ENCODE results near the gene KLHL1.

Gene KLHL1

GRCh38 chr13:69706807-69707206 is 401.4 kb downstream of the KLHL1 start:
- TF ChIP-seq CTCF (IDR thresholded peaks at IDR 0.05; ENCODE audit: insufficient read depth, low read length, missing control alignments), result no peak
- ChIA-PET CTCF (no interaction called here), POLR2A (no interaction called here)
- no peak overlapping the region for H3K4me3 ChIP-seq (ENCODE audit: low read depth, low read length)
- DNase-seq (ENCODE audit: low read depth, low spot score), result no peak

- POLR2A ChIA-PET, result no interaction called here
- CTCF ChIA-PET, result no interaction called here
- H3K4me3 ChIP-seq (ENCODE audit: low read depth, low read length), result no peak overlapping the region
- no peak for DNase-seq (ENCODE audit: low read depth, low spot score)
- no peak for TF ChIP-seq CTCF (IDR thresholded peaks at IDR 0.05; ENCODE audit: insufficient read depth, low read length, missing control alignments)
These were observed 403.9 kb downstream of the KLHL1 start for GRCh38 chr13:69704311-69704710.

GRCh38 chr13:69690999-69691398 is 417.3 kb downstream of the KLHL1 start:
- no peak for TF ChIP-seq CTCF (IDR thresholded peaks at IDR 0.05; ENCODE audit: insufficient read depth, low read length, missing control alignments)
- POLR2A ChIA-PET, result no interaction called here
- DNase-seq (ENCODE audit: low read depth, low spot score), result no peak
- no peak overlapping the region for H3K4me3 ChIP-seq (ENCODE audit: low read depth, low read length)
- CTCF ChIA-PET, result no interaction called here

GRCh38 chr13:69683921-69684686 is 424.1 kb downstream of the KLHL1 start:
- POLR2A ChIA-PET, result no interaction called here
- CTCF ChIA-PET, result no interaction called here
- TF ChIP-seq CTCF (IDR thresholded peaks at IDR 0.05; ENCODE audit: insufficient read depth, low read length, missing control alignments), result no peak
- no peak overlapping the region for H3K4me3 ChIP-seq (ENCODE audit: low read depth, low read length)
- DNase-seq (ENCODE audit: low read depth, low spot score), result no peak

GRCh38 chr13:69681722-69682121 is 426.5 kb downstream of the KLHL1 start:
- POLR2A ChIA-PET, result no interaction called here
- no peak for TF ChIP-seq CTCF (IDR thresholded peaks at IDR 0.05; ENCODE audit: insufficient read depth, low read length, missing control alignments)
- CTCF ChIA-PET, result no interaction called here
- H3K4me3 ChIP-seq (ENCODE audit: low read depth, low read length), result no peak overlapping the region
- no peak for DNase-seq (ENCODE audit: low read depth, low spot score)

- DNase-seq (ENCODE audit: low read depth, low spot score), result no peak
- no peak overlapping the region for H3K4me3 ChIP-seq (ENCODE audit: low read depth, low read length)
- ChIA-PET POLR2A (no interaction called here), CTCF (no interaction called here)
- no peak for TF ChIP-seq CTCF (IDR thresholded peaks at IDR 0.05; ENCODE audit: insufficient read depth, low read length, missing control alignments)
These were observed 430.9 kb downstream of the KLHL1 start for GRCh38 chr13:69677343-69677742.

Data from AG04449 (cell line).